Articular chondrocyte of knee joint (primary cell): ENCODE data around the gene ETV4. TPM values are rescaled to one million over a fixed set of nuclear protein-coding genes. Genes with fewer than 3 reads are reported as not detected.

Experiments used
- total RNA-seq: library from RNA; depleted of rRNA; stranded (reverse); fragments of >200 nt; gene quantifications from 2 replicates; pipeline ENCODE4 v1.2.3, GENCODE V29; 2012

Gene ETV4
- total RNA-seq: 0.26 and 0.32 TPM in 2 replicates

GRCh38 chr17:43546319-43547188 lies at the start of gene ETV4:
Gene ETV4 (minus strand): TSS chr17:43546340. CDS start chr17:43545617, 723 bp downstream.

GRCh38 chr17:43483674-43484551 lies 62.2 kb downstream of the ETV4 start, which contains the start of gene DHX8:
Gene DHX8 (plus strand): TSS chr17:43483975. CDS start chr17:43484038, 63 bp downstream.

Other genes starting within 250 kb of the ETV4 start
- 21.6 and 28.4 TPM in 2 replicates for gene ARL4D, start 147.3 kb downstream of the ETV4 start, total RNA-seq
- 38.2 and 38.7 TPM in 2 replicates for gene DHX8, start 62.4 kb downstream of the ETV4 start, total RNA-seq
- gene MEOX1, start 115.6 kb upstream of the ETV4 start, total RNA-seq: 0.11 and 0.26 TPM in 2 replicates
- not detected in 2 replicates for gene SOST, start 212.5 kb upstream of the ETV4 start, total RNA-seq
- 52.2 and 58.4 TPM in 2 replicates for gene DUSP3, start 232.6 kb upstream of the ETV4 start, total RNA-seq
- gene CFAP97D1, start 234.1 kb upstream of the ETV4 start, total RNA-seq: not detected in 2 replicates